ENCODE data around the gene OSGEP.

OSGEP gene

DNA sequence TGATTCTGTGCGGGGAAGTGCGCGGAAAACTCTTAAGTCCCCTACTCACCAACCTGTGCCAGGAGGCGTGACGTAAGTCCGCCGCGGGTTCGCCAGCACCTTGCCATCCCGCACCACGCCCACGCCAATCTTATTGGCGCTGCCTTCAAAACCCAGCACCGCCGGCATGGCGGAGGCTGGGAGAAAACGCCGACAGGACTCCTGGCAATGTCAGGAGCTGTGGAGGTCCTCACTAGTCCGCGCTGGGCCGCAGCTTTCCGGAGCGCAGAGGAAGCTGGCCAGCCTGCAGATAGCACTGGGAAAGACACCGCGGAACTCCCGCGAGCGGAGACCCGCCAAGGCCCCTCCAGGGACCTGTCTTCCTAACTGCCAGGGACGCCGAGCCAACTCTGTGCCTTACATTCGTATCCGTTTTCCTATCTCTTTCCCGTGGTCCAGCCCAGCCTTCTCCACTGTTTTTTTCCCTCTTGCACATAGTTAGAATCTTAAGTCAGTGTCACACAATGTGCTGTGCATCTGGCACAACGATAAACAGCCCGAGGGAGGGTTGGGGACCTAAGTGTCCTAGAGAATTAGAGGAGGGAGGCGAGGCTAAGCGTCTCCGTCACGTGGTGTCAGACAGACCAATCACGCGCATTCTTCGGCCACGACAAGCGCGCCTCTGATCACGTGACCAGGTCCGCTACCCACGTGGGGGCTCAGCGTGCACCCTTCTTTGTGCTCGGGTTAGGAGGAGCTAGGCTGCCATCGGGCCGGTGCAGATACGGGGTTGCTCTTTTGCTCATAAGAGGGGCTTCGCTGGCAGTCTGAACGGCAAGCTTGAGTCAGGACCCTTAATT, at the start of gene OSGEP, which contains the start of gene APEX1:
TSS of gene OSGEP (minus strand) at position 297 of the 839 bp plus-strand sequence. CDS start at position 168, 129 bp downstream.
TSS of gene APEX1 (plus strand) at position 711 of the 839 bp plus-strand sequence. CDS start 420 bp downstream, outside the sequence.
- peak within 1 kb of the TSS; percentile 83 for H3K4me3 ChIP-seq (replicated peaks; ENCODE audit: low read depth, low read length)
- no peaks in the 10 kb centered on the region for H3K27me3 ChIP-seq (replicated peaks; ENCODE audit: control insufficient read depth, insufficient read depth, low read length)
- peak; percentile 96 for DNase-seq (ENCODE audit: extremely low read depth, insufficient read length)
- TF ChIP-seq, protein P1, sequence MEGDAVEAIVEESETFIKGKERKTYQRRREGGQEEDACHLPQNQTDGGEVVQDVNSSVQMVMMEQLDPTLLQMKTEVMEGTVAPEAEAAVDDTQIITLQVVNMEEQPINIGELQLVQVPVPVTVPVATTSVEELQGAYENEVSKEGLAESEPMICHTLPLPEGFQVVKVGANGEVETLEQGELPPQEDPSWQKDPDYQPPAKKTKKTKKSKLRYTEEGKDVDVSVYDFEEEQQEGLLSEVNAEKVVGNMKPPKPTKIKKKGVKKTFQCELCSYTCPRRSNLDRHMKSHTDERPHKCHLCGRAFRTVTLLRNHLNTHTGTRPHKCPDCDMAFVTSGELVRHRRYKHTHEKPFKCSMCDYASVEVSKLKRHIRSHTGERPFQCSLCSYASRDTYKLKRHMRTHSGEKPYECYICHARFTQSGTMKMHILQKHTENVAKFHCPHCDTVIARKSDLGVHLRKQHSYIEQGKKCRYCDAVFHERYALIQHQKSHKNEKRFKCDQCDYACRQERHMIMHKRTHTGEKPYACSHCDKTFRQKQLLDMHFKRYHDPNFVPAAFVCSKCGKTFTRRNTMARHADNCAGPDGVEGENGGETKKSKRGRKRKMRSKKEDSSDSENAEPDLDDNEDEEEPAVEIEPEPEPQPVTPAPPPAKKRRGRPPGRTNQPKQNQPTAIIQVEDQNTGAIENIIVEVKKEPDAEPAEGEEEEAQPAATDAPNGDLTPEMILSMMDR (IDR thresholded peaks at IDR 0.05; ENCODE audit: insufficient read depth, low read length, poor library complexity, severe bottlenecking): no peak
- H3K36me3 ChIP-seq (ENCODE audit: control insufficient read depth, insufficient read depth, low read length): peaks cover 25% of the 10 kb centered on the region

DNA sequence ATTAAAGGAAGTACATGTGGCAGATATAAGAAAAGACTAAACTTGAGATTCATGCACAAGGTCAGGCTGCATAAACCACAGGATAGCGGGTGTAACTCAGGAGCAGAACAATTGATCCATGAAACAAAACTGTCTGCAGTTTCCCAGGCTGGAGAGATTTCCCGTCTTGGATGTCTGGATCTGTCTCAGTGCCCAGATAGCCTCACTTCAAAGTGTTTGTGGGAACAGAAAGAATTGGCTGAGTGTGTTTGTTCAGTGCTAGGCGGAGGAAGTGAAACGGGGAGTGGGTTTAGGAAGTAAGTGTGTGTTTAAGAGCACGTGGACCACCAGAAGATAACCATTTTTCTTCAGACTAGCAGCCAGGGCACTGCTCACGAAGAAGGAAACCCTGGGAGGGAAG, 49.3 kb upstream of the OSGEP start:
- TF ChIP-seq, protein P1 (IDR thresholded peaks at IDR 0.05; ENCODE audit: insufficient read depth, low read length, poor library complexity, severe bottlenecking): no peak
- no peaks in the 10 kb centered on the region for H3K36me3 ChIP-seq (ENCODE audit: control insufficient read depth, insufficient read depth, low read length)
- no peaks in the 10 kb centered on the region for H3K27me3 ChIP-seq (replicated peaks; ENCODE audit: control insufficient read depth, insufficient read depth, low read length)
- no peak overlapping the region for H3K4me3 ChIP-seq (replicated peaks; ENCODE audit: low read depth, low read length)
- no peak for DNase-seq (ENCODE audit: extremely low read depth, insufficient read length)

DNA sequence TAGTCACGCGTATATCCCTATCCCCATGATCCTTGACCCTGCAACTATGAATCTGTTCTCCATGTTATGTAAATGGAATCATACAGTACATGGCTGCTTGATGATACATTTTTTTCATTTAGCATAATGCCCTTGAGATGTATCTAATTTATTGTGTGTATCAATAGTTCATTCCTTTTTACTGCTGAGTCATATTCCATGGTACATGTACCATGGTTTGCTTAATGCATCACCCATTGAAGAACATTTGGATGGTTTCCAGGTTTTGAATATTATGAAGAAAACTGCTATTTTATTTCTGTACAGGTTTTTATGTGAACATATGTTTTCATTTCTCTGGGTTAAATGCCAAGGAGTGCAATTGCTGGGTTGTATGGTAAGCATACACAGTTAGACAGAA, 46.7 kb upstream of the OSGEP start:
- no peaks in the 10 kb centered on the region for H3K27me3 ChIP-seq (replicated peaks; ENCODE audit: control insufficient read depth, insufficient read depth, low read length)
- no peak for DNase-seq (ENCODE audit: extremely low read depth, insufficient read length)
- TF ChIP-seq, protein P1 (IDR thresholded peaks at IDR 0.05; ENCODE audit: insufficient read depth, low read length, poor library complexity, severe bottlenecking): no peak
- H3K4me3 ChIP-seq (replicated peaks; ENCODE audit: low read depth, low read length): no peak overlapping the region
- H3K36me3 ChIP-seq (ENCODE audit: control insufficient read depth, insufficient read depth, low read length): no peaks in the 10 kb centered on the region

DNA sequence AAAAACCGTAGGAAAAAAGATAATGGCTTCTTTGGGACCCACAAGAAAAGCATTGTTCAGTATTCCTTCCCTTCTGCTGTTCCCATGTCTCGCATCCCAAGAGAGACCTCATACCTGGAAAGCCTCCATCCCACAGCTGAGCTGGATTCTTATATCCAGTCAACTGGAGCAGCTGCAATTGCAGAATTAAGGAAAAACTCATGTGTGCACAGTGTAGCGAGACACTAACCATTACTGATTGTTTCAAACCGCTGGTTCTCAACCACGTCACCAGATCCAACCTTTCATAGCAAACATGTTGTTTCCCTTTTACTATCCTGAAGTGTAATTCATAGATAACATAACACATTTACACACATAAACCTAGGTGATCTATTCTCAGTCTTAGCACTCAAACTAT, 45.3 kb upstream of the OSGEP start:
- Histone ChIP-seq H3K36me3 (ENCODE audit: control insufficient read depth, insufficient read depth, low read length) (no peaks in the 10 kb centered on the region), H3K4me3 (replicated peaks; ENCODE audit: low read depth, low read length) (no peak overlapping the region), H3K27me3 (replicated peaks; ENCODE audit: control insufficient read depth, insufficient read depth, low read length) (no peaks in the 10 kb centered on the region)
- TF ChIP-seq, protein P1 (IDR thresholded peaks at IDR 0.05; ENCODE audit: insufficient read depth, low read length, poor library complexity, severe bottlenecking): no peak
- no peak for DNase-seq (ENCODE audit: extremely low read depth, insufficient read length)

DNA sequence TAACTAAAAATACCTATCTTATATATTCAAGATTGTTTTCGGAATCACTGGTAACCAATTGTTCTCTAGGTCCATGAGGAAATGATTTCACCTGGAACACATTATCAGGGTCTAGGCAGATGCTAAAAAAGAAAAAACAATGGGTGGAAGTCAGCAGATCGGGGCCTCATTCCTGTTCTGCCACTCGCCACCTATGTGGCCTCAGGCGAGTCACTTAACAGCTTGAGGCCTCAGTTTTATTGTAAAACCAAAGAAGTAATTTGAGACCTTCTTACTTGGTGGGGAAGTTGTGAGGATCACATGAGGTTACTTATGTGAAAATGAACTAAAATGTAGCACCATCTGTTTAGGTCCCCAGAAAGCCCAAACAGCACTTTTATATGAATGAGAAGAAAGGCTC, 44.5 kb upstream of the OSGEP start:
- Histone ChIP-seq H3K36me3 (ENCODE audit: control insufficient read depth, insufficient read depth, low read length) (no peaks in the 10 kb centered on the region), H3K27me3 (replicated peaks; ENCODE audit: control insufficient read depth, insufficient read depth, low read length) (no peaks in the 10 kb centered on the region), H3K4me3 (replicated peaks; ENCODE audit: low read depth, low read length) (no peak overlapping the region)
- DNase-seq (ENCODE audit: extremely low read depth, insufficient read length): no peak
- TF ChIP-seq, protein P1 (IDR thresholded peaks at IDR 0.05; ENCODE audit: insufficient read depth, low read length, poor library complexity, severe bottlenecking): no peak
